Hematopoietic multipotent progenitor cell (in vitro differentiated cells): ENCODE data around the gene P3H3. TPM values are rescaled to one million over a fixed set of nuclear protein-coding genes. Genes with fewer than 3 reads are reported as not detected.

Experiments used
- DNase-seq, 3 donors: peaks; one replicate each; pipeline ENCODE4 v3.0.0-alpha.2; 2011 to 2015; ENCODE audit warnings: low read depth in 2 of 3, low spot score in 2 of 3
- total RNA-seq: library from RNA; depleted of rRNA; stranded (reverse); fragments of >200 nt; gene quantifications from one replicate; pipeline ENCODE4 v1.2.3, GENCODE V29; 2012

Gene P3H3
- total RNA-seq, 1 donor, result 13.2 TPM

DNA sequence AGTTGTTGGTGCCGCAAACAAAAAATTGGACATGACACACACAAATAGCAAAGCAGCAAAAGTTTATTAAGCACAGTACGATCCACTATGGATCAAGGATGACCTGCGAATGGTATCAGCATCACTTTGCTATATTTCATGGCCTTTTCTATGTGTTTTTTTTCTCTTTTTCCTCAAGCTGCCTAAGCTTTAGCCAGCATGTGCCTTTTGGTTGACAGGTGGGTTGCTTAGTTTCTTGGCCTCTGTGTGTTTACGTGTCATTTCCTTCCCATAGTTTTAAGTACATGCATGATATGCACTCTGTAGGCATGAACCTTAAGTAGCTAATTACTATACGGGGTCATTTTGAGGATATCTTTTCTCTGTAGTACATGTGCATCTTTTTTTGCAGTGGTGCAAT is 29.1 kb upstream of the P3H3 start:
- DNase-seq, result no peak

DNA sequence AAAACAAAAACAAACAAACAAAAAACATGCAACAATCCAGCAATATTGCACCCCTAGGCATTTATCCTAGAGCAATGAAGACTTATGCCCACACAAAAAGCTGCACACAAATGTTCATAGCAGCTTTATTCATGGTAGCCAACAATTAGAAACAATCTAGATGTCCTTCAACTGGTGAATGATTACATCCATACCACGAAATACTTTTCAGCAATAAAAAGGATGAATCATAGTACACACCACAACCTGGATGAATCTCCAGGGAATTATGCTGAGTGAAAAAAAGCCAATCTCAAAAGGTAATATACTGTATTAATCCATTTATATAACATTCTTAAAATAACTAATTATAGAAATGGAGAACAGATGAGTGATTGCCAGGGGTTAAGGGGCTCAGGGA is 21.0 kb upstream of the P3H3 start:
- no peak for DNase-seq

DNA sequence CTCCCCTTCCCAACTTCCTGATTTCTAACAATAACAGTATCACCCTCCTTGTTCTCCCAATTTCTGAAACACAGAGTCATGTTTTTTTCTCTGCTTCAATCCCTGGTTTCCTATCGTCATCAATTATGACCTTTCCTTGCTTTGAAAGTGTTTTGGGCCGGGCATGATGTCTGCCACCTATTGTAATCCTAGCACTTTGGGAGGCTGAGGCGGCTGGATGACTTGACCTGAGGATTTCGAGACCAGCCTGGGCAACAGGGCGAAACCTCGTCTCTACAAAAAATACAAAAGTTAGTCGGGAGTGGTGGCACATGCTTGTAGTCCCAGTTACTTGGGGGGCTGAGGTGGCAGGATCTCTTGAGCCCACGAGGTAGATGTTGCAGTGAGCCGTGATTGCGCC is 19.2 kb upstream of the P3H3 start:
- DNase-seq, result no peak

DNA sequence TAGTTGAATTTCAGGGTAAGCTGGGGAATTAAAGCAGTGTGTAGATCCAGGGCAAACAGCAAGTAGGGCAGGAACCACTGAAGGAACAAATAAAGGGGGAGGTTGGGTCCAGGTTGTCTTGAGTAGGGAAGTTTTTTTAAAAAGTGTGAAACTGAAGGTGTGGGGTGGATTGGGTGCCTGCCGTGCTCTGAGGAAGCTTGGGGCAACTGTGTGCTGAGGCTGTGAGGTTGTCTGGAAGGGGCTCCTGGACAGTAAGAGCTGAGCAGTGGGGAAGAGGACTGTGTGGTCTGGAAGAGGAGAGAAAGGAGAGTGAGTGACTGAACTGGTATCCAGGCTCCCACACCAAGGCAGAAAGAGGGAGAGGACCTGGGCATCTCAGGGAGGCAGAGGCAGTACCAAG is 17.4 kb upstream of the P3H3 start:
- no peak for DNase-seq

DNA sequence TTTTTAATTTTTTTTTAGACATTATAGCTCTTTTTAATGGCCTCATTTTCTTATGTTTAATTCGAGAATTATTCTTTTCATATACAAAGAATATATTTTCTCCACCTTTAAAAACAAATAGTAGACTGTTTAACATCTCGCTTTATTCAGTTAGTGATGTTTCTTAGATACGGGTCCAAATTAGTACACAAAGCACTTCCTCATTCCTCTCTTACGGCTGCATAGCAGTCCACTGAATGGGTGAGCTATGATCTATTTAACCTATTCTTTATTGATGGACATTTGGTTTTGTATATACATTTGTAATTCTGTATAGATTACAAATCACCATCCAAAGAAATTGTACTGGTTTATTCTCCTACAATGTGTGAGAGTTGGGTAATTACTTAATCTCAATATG is 14.8 kb upstream of the P3H3 start:
- no peak for DNase-seq

DNA sequence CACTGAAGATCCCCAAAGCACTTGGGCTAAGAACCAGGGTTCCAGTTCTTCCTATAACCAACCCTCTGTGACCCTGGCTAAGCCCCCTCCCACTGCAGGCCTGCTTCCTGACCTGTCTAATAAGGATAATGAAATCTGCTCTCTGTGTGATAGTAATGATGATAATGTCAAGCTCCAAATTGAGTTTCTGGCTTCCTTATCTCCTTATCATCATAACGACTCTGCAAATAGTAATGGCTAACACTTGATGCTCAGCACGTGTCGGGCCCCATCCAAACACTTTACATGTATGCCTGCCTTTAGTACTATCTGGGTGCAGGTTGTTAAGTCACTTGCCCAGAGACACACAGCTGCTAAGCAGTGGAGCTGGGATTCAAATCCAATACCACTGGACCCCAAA is 11.6 kb upstream of the P3H3 start:
- no peak for DNase-seq

DNA sequence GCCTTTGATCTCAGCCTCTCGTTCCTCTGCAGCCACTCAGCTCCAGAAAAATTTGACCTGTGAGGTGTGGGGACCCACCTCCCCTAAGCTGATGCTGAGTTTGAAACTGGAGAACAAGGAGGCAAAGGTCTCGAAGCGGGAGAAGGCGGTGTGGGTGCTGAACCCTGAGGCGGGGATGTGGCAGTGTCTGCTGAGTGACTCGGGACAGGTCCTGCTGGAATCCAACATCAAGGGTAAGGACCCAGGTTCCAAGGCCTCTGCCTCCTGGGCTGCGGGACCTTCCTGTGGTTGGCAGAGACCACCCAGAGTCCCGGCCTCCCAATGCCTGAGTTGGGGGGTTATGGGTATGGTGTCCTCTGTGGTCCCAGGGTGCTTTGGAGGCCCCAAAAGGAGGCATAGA is 11.1 kb upstream of the P3H3 start:
- DNase-seq, result no peak

DNA sequence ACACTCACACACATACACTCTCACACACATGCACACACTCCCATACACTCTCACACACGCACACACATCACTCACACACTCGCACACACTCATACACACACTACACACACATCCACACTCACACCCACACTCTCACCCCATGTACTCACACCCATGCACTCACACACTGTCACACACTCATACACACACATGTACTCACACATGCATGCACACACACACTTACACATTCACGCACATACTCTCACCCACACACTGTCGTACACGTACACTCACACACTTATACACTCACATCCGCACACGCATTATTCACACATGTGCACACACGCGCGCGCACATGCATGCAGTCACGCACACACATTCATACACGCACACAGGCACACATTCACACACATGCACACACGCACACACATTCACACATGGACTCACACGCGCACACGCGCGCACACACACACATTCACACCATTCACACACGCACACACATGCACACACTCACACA is 10.5 kb upstream of the P3H3 start:
- DNase-seq, result no peak

DNA sequence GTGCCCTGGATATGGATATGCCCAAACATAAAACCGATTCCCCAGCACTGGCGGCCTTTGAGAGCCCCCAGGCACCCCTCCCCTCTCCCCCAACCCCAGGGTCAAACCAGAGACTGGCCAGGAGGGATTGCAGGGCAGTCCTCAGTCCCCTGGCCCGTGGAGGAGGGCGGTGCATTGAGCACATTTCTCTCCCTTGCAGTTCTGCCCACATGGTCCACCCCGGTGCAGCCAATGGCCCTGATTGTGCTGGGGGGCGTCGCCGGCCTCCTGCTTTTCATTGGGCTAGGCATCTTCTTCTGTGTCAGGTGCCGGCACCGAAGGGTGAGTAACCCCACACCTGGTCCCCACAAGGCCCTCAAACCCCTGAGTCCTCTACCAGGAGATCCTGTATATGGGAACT is 10.0 kb upstream of the P3H3 start:
- no peak for DNase-seq

DNA sequence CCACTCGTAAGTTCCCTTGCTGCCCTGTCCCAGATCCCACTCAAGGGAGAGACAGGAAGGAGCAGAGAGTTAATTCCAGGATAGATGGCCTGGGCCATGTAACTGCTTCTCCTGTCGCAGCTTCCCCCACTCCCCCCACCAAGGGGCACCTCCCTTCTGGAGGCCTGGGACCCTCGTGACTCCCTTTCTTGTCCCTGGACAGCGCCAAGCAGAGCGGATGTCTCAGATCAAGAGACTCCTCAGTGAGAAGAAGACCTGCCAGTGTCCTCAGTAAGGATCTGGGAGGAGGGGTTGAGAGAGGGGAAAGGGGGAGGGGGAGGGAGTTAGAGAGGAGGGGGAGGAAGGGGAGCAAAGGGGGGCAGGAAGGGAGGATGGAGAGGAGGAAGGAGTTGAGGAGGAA is 9.6 kb upstream of the P3H3 start:
- no peak for DNase-seq

DNA sequence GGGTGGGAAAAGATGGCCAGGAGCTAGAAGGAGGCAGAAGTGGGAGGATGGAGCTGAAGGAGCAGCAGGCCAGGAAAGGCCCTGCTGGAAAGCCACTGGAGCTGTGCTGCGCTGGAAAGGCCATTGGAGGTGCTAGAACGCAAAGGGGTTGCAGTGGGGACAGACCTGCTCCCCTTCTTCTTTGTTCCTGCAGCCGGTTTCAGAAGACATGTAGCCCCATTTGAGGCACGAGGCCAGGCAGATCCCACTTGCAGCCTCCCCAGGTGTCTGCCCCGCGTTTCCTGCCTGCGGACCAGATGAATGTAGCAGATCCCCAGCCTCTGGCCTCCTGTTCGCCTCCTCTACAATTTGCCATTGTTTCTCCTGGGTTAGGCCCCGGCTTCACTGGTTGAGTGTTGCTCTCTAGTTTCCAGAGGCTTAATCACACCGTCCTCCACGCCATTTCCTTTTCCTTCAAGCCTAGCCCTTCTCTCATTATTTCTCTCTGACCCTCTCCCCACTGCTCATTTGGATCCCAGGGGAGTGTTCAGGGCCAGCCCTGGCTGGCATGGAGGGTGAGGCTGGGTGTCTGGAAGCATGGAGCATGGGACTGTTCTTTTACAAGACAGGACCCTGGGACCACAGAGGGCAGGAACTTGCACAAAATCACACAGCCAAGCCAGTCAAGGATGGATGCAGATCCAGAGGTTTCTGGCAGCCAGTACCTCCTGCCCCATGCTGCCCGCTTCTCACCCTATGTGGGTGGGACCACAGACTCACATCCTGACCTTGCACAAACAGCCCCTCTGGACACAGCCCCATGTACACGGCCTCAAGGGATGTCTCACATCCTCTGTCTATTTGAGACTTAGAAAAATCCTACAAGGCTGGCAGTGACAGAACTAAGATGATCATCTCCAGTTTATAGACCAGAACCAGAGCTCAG is 8.8 kb upstream of the P3H3 start:
- no peak for DNase-seq

DNA sequence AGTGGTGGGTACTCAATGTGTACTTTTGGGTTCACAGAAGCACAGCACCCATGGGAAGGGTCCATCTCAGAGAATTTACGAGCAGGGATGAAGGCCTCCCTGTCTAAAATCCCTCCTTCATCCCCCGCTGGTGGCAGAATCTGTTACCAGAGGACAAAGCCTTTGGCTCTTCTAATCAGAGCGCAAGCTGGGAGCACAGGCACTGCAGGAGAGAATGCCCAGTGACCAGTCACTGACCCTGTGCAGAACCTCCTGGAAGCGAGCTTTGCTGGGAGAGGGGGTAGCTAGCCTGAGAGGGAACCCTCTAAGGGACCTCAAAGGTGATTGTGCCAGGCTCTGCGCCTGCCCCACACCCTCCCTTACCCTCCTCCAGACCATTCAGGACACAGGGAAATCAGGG is 8.0 kb upstream of the P3H3 start:
- no peak for DNase-seq

DNA sequence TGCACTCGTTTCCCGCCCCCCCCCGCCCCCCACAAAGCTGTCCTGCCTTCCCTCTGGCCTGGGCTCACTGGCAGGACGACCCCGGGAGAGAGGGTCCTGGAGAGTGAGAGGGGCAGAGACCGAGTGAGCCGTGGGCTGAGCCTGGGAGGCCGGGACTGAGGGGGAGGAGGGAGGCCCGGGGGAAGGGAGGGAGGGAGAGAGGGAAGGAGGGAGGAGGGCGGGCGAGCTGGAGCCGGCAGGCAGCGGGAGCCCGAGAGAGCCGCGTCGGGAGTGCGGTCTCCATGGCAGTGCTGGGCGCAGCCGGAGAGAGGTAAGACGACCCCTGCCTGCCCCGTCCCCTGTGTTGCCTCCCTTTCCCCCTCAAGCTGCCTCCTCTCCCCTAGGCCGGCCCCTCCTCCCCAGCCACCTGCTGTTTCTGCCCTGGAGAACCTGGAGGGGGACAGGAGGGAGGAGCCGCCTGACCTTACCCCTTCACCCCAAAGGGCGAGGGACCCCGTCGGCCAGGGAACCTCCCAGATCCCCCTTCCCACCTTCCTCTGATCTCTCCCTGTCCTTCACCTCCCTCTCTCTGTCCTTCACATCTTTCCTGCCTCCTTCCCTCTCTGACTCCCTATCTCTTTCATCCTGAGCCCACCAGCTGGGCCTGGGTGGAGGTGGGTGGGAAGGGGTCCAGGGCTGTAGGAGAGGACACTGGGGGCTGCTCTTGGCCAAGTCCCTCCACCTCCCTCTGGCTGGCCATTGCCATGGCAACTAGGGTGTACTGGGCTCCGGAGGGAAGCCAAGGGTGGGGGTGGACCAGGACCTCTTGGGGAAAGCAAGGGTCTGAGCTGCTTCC is 6.4 kb upstream of the P3H3 start, which contains the start of gene GPR162:
TSS of gene GPR162 (plus strand) at position 231 of the 835 bp plus-strand sequence. CDS start 2,078 bp downstream, outside the sequence.
- peak in 2 of 3 donors; percentile 24 to 38 for DNase-seq

DNA sequence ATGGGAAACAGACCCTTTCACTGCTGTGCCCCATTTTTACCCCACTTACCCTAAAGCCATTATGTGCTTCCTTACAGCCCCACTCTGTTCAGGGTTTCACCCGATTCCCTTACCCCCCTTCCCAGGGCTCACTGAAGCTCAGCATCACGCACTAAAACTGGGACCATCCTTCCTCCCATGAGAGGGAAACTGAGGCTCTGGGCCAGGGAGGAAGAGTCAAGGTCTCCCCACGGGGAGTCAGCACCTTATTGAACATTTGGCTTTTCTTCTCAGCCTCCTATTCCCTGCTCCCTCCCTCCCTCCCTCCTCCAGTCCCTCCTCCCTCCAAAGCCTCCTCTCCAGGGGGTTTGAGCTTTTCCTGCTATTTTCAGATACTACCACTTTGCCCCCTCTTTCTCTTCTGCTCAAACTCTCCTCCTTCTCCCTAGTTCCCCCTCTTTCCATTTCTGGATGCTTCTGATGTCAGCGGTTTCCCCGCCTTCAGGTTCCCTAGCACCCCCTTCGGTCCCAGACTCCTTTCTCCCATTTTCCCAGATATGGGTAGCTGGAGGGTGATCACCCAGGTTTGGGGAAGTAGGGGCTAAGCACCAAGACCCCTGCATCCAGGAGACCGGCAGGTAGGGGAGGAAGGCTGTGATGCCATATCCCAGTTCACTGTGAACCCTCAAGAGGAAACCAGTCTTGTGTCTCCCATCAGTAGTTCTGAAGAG is 5.6 kb upstream of the P3H3 start:
- DNase-seq, result no peak

DNA sequence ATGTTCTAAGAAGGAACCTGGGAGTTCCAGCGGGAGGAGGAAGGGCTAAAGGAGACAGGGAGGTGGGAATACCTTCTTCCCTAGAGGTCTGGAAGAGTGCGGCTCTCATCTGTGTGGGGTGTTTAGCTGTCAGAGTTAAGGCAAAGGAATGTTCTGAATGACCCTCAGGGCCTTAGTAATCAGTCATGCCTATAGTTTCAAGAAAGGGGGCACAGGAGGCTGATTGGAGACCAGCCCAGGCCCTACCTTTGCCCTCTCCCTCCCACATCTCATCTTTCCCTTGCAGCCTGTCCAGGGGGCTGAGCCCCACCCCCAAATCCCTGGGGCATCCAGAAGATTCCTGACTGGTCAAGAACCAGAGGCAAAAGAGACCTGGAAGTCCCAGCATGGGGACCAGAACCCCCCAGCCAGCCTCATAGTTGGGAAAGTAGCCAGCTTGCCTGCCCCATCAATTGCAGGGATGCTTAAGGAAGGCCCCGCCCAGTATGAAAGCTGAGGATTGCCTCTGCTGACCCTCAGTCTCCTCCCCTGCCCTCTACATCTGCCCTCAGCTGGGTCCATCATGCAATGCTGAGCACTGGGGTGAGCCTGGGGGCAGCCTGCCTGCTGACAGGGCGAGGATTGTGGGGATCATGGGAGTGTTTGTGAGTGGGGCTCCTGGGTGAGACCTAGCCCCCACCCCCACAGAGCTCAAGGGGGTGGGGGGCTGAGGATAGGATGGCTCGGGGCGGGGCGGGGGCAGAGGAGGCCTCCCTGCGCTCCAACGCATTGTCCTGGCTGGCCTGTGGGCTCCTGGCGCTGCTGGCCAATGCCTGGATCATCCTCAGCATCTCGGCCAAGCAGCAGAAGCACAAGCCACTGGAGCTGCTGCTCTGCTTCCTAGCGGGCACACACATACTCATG is 4.8 kb upstream of the P3H3 start:
- DNase-seq, result no peak

DNA sequence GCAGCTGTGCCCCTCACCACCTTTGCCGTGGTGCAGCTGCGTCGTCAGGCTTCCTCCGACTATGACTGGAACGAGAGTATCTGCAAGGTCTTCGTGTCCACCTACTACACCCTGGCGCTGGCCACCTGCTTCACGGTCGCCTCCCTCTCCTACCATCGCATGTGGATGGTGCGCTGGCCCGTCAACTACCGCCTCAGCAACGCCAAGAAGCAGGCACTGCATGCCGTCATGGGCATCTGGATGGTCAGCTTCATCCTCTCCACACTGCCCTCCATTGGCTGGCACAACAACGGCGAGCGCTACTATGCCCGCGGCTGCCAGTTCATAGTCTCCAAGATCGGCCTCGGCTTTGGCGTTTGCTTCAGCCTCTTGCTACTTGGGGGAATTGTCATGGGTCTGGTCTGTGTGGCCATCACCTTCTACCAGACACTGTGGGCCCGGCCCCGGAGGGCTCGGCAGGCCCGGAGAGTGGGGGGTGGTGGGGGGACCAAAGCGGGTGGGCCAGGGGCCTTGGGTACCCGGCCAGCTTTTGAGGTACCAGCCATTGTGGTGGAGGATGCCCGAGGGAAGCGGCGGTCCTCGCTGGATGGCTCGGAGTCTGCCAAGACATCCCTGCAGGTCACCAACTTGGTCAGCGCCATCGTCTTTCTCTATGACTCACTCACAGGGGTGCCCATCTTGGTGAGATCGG is 4.0 kb upstream of the P3H3 start:
- DNase-seq, result no peak

DNA sequence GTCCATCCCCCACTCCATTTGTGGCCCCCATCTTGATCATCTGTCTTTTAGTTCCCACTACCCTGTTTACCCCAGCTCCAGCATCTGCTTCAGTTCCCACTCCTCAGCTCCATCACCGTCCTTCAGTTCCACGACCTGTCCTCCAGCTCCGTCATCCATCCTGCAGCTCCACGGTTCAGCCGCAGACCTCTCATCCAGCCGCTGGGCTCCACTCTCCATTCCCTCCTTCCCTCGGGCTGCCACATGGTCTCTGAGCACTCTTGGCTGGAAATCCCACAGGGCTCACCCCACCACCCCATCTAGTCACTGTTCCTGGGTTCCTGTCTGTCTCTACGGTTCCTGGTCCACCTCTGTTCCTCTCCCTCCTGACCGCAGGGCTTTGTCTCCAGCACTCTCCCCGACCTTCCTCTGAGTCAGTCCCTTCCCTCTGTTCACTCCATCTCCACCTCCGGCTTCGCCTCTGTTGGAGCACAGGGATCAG is 3.3 kb upstream of the P3H3 start:
- no peak for DNase-seq

DNA sequence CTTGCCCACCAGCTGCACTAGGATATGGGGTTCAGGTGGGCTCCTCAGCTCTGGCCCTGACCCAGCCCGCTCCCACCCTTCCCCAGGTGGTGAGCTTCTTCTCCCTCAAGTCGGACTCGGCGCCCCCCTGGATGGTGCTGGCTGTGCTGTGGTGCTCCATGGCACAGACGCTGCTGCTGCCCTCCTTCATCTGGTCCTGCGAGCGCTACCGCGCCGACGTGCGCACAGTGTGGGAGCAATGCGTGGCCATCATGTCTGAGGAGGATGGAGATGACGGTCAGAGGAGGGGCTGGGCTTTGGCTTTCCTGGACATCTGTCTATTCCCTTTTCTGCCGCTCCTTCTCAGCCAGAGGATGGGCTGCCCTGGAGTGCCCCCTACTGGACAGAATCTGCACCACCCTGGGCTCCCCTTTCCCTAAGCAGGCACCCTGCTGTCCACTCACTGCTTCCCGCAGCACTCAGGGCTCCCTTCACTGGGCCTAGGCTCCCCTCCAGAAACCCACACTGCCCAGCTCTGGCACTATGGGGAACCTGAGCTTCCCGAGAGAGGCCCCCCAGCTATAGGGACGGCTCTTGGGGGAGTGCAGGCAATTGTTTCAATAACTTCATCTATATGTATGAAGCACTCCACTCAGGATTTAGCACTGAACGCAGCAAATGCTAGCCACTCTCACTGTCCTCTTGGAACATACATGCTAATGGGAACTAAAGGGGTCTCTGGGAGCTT is 2.6 kb upstream of the P3H3 start:
- DNase-seq, result peak; percentile 68 to 83 (median 73)
